Lower leg skin (tissue), 3 donors: Measurements from ENCODE around the gene FPGS.

Experiments
- CTCF ChIP-seq, 3 donors: fragments of 450-650 bp; IDR thresholded peaks; one replicate each; pipeline ENCODE4 v1.5.1; 2016; ENCODE audit warnings: antibody characterized with exemption in 3 of 3, mild to moderate bottlenecking in 3 of 3, moderate library complexity in 2 of 3
- POLR2A ChIP-seq, 2 donors: fragments of 450-650 bp; IDR thresholded peaks; one replicate each; pipeline ENCODE4 v1.6.1; 2016 to 2017; ENCODE audit warnings: antibody characterized with exemption in 2 of 2, mild to moderate bottlenecking in 1 of 2, moderate library complexity in 1 of 2

GRCh38 chr9:127786773-127787104 lies 15.9 kb upstream of the FPGS start:
- TF ChIP-seq CTCF (IDR thresholded peaks at IDR 0.05) (no peak), POLR2A (IDR thresholded peaks at IDR 0.05) (no peak)
